ENCODE measurements around the gene DBI. TPM values are rescaled to one million over a fixed set of nuclear protein-coding genes. Genes with fewer than 3 reads are reported as not detected.
A peak's percentile ranks its signal among the peaks of the same experiment; 100 is the strongest.

Gene DBI
- total and polyA plus RNA-seq, 2 of the 13 experiments (the other 11 are each of a cell fraction or from before 2014, with no cell fraction given): 330 to 659 TPM

DNA sequence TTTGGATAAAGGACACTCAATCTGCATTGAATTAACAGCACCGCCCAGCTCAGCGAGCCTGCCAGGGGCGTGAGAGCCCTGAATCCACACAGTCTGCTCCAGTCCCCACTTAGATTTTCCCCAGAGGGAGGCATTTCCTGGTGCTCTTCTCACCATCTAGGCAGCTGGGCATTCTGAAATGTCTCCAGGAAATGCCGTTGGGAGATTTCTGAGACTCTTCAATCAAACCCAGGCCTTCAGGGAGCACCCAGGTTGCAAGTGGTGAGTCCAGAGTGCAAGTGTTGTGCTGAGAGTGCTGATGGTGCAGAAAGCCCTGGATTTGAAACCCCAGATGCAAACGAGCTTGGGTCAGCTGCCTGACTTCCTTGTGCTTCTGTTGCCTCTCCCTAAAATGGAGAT lies 41.4 kb downstream of the DBI start (continued):
- TF ChIP-seq, protein P1, sequence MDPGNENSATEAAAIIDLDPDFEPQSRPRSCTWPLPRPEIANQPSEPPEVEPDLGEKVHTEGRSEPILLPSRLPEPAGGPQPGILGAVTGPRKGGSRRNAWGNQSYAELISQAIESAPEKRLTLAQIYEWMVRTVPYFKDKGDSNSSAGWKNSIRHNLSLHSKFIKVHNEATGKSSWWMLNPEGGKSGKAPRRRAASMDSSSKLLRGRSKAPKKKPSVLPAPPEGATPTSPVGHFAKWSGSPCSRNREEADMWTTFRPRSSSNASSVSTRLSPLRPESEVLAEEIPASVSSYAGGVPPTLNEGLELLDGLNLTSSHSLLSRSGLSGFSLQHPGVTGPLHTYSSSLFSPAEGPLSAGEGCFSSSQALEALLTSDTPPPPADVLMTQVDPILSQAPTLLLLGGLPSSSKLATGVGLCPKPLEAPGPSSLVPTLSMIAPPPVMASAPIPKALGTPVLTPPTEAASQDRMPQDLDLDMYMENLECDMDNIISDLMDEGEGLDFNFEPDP (CRISPR knock-in tag; conservative IDR thresholded peaks at IDR 0.05): no peak
- no peak; the same call in 1 of the 2 replicates for TF ChIP-seq DNMT1 (CRISPR knock-in tag; IDR thresholded peaks at IDR 0.05)
- TF ChIP-seq MAFK (conservative IDR thresholded peaks at IDR 0.05 in 1 of 2, IDR thresholded peaks at IDR 0.05 in 1 of 2; ENCODE audit: low read length in 2 of 2): peak; percentile 79 to 86
- no peak for TF ChIP-seq RFX1 (IDR thresholded peaks at IDR 0.05)
- TF ChIP-seq MEIS2 (CRISPR knock-in tag; IDR thresholded peaks at IDR 0.05): no peak
- TF ChIP-seq DPF2 (CRISPR knock-in tag; IDR thresholded peaks at IDR 0.05; ENCODE audit: borderline replicate concordance, low read depth): no peak
- no peak for TF ChIP-seq ATF2 (CRISPR knock-in tag; IDR thresholded peaks at IDR 0.05)
- no peak for TF ChIP-seq ELF4 (CRISPR knock-in tag; IDR thresholded peaks at IDR 0.05; ENCODE audit: borderline replicate concordance)
- no peak for TF ChIP-seq ZNF10 (CRISPR knock-in tag; IDR thresholded peaks at IDR 0.05; ENCODE audit: borderline replicate concordance, low read depth)
- TF ChIP-seq NFKB2 (CRISPR knock-in tag; IDR thresholded peaks at IDR 0.05; ENCODE audit: borderline replicate concordance): no peak
- TF ChIP-seq MATR3 (CRISPR knock-in tag; IDR thresholded peaks at IDR 0.05): no peak
- TF ChIP-seq MAFF (IDR thresholded peaks at IDR 0.05; ENCODE audit: low read depth, low read length): peak; percentile 83
- no peak for TF ChIP-seq ZNF235 (CRISPR knock-in tag; IDR thresholded peaks at IDR 0.05; ENCODE audit: borderline replicate concordance)
- TF ChIP-seq ATF7-NPFF (CRISPR knock-in tag; IDR thresholded peaks at IDR 0.05; ENCODE audit: low read depth): no peak
- no peak for TF ChIP-seq HIC2 (CRISPR knock-in tag; IDR thresholded peaks at IDR 0.05; ENCODE audit: low read depth)
- peak; percentile 20; the same call in 1 of the 2 replicates for TF ChIP-seq KDM2A (CRISPR knock-in tag; IDR thresholded peaks at IDR 0.05; ENCODE audit: borderline replicate concordance, low read depth)
- peak; percentile 41 for TF ChIP-seq ZNF44 (CRISPR knock-in tag; IDR thresholded peaks at IDR 0.05)

All from HepG2 (cell line).